Measurements from ENCODE around the gene MYL5.

DNA sequence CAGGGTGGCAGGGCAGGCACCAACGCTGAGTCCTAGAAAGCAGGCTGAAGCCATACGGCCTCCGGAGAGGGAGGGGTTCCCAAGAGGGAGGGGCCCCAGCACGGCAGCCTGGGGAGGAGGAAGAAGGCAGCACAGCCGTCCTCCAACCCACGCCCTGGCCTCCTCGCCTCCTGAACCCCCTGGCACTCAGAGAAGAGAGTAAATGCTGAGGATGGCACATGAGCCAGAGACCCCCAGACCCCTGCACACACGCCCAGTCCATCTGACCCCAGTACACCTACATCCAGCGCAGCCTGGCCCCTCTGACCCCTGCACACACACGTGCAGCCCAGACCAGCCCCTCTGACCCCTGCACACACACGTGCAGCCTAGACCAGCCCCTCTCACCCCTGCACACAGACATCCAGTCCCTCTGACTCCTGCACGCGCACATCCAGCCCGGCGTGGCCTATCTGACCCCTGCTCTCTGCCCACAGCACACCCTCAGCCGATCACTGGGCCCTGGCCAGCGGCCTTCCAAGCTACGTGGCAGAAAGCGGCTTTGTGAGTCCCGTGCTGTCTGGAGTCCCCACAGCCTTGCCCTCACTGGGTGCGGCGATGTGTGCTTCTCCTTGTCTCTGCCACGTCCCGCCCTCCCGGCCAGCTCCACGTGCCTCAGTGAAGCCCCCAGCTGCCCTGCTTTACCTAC is 18.7 kb upstream of the MYL5 start:
- TF ChIP-seq GATA2 (IDR thresholded peaks at IDR 0.05; ENCODE audit: low read depth, low read length) (no peak), GATA3 (IDR thresholded peaks at IDR 0.05; ENCODE audit: low read depth, low read length) (no peak)
